AG09319 (cell line): ENCODE measurements around the gene KCNC3.

Experiments
- DNase-seq: peaks from one replicate; pipeline ENCODE4 v3.0.0-alpha.2; 2010; ENCODE audit warnings: low read depth; ENCODE audit errors: extremely low read depth
- TF ChIP-seq, protein P1 (sequence below): IDR thresholded peaks from 2 replicates; pipeline ENCODE4 v1.5.1; 2011; ENCODE audit warnings: low read depth, mild to moderate bottlenecking, inconsistent platforms, low read length, moderate library complexity

The KCNC3 gene

GRCh38 chr19:50273821-50274220 lies 55.4 kb downstream of the KCNC3 start:
- TF ChIP-seq, protein P1, sequence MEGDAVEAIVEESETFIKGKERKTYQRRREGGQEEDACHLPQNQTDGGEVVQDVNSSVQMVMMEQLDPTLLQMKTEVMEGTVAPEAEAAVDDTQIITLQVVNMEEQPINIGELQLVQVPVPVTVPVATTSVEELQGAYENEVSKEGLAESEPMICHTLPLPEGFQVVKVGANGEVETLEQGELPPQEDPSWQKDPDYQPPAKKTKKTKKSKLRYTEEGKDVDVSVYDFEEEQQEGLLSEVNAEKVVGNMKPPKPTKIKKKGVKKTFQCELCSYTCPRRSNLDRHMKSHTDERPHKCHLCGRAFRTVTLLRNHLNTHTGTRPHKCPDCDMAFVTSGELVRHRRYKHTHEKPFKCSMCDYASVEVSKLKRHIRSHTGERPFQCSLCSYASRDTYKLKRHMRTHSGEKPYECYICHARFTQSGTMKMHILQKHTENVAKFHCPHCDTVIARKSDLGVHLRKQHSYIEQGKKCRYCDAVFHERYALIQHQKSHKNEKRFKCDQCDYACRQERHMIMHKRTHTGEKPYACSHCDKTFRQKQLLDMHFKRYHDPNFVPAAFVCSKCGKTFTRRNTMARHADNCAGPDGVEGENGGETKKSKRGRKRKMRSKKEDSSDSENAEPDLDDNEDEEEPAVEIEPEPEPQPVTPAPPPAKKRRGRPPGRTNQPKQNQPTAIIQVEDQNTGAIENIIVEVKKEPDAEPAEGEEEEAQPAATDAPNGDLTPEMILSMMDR = no peak
- DNase-seq = no peak

DNA sequence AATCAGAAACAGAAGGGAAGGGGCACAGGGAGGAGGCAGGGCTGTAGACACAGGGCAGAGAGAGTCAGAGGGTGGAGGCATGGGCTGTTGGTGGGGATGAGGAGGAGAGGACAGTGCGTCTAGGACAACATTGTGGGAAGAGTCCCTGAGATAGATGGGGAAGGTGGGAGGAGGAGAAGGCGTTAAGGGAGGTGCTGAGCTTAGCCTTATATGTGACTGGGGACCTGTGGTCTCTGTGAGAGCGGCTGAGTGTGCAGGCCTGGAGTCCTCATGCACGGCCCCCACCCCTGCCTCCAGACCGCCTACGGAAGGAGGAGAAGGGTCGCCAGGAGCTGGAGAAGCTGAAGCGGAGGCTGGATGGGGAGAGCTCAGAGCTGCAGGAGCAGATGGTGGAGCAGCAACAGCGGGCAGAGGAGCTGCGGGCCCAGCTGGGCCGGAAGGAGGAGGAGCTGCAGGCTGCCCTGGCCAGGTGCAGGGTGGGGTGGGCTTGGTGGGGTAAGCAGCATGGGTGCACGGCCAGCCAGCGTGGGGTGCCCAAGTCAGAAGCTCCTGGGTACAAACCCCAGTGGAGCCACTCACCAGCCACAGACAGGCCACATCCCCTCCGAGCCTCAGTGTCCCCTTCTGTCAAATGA lies 56.8 kb downstream of the KCNC3 start:
- DNase-seq = no peak
- TF ChIP-seq, protein P1 = no peak

DNA sequence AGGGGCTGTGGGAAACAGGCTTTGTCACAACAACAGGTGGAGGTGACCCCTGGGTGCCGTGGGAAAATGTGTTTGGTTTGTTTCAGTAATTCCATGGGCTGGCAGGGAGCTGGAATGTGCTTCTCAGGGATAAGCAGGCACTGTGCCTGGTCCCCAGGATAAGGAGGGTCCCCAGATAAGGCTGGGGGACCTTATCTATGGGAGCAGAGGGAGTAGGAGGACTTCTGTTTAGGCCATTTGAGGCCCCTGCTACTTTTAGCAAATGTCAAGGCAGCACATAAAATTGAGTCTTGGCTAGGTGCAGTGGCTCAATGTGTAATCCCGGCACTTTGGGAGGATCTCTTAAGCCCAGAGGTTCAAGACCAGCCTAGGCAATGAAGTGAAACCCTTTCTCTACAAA lies 59.5 kb downstream of the KCNC3 start:
- TF ChIP-seq, protein P1 = no peak
- DNase-seq = no peak

DNA sequence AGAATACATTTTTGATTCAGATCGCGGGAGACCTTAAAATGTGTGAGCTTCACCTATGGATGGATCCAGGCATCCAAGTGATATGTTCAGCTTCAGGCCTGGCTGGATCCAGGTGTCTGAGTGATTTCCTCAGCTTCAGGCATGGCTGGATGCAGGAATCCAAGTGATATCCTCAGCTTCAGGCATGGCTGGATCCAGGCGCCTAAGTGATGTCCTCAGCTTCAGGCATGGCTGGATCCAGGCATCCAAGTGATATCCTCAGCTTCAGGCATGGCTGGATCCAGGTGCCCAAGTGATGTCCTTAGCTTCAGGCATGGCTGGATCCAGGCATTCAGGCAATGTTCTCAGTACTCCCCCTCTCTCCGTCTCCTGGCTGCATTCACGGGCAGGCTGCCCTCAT lies 60.7 kb downstream of the KCNC3 start:
- TF ChIP-seq, protein P1 = no peak
- no peak for DNase-seq

GRCh38 chr19:50268041-50268440 lies 61.1 kb downstream of the KCNC3 start:
- DNase-seq = no peak
- TF ChIP-seq, protein P1 = no peak

- TF ChIP-seq, protein P1 = no peak
- no peak for DNase-seq
Observed at GRCh38 chr19:50266896-50267295, 62.3 kb downstream of the KCNC3 start.

- TF ChIP-seq, protein P1 = no peak
- no peak for DNase-seq
Observed at GRCh38 chr19:50266041-50266440, 63.1 kb downstream of the KCNC3 start.
